Peyer's patch (tissue), 4 donors: ENCODE results near the gene RRP15.

Experiments
- CTCF ChIP-seq, 6 experiments: fragments of 450-650 bp in 4 of 6; fragments of 200-600 bp in 2 of 6; sonication (generic) in 1 of 6; IDR thresholded peaks; one replicate each; pipeline ENCODE4 v1.5.1; 2017 to 2019; ENCODE audit warnings: antibody characterized with exemption in 6 of 6, mild to moderate bottlenecking in 3 of 6, moderate library complexity in 1 of 6
- POLR2A ChIP-seq, 2 donors: fragments of 450-650 bp; IDR thresholded peaks; one replicate each; pipeline ENCODE4 v1.5.1; 2017; ENCODE audit warnings: antibody characterized with exemption in 2 of 2, mild to moderate bottlenecking in 2 of 2, moderate library complexity in 2 of 2

- TF ChIP-seq POLR2A (IDR thresholded peaks at IDR 0.05) (no peak), CTCF (IDR thresholded peaks at IDR 0.05) (no peak)
Observed at GRCh38 chr1:218328769-218329168, 43.7 kb downstream of the RRP15 start.
